GM18505 (cell line): ENCODE results near the gene DNAH1.

ENCODE experiments used
- ATAC-seq: cut with Tn5 transposase; IDR thresholded peaks from one replicate; pipeline ENCODE4 v1.9.1; 2021; ENCODE audit not compliant: unreplicated experiment
- POLR2A ChIP-seq: IDR thresholded peaks from 4 replicates; pipeline ENCODE4 v1.6.1; 2011; ENCODE audit warnings: borderline replicate concordance; ENCODE audit not compliant: insufficient read depth, insufficient read length; ENCODE audit errors: extremely low read depth

Gene DNAH1

DNA sequence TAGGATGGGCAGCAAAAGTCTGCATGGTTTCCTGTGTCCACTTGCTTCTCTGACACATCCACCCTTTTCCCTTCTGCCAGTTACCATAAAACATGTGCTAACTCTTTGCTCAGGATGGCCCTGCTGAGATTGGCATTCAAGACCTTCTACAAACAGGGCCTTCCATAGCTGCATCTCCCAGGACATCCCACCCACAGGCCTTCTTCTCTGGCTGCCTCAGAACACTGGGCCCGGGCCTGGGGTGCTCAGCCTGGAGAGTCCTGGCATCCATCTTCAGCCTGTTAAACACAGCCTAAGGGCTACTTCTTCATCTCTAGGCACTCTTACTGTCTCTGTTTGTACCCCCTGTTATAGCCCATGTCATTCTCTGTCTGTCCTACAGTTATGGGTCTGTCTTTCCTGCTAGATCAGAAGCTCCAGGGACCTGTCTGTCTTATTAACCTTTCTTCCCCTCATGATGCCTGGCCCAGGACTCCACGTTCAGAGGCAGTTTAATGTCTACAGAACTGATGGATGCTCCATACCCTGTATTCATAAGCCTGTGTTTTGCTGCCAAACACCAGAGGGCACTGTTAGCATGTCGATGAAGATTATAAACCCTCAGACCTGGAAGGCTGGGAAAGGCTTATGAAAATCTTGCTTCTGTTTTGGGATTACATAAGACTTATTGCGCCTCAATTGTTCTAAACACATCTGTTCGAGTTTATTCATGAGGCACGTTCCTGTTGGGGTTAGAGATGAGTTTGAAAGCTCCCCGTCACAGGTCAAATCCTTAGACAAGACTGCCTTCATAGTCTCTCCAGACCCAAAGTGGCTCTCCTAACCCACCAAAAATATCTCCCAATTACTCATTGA lies 112.3 kb downstream of the DNAH1 start:
- ATAC-seq, result no peak
- no peak for TF ChIP-seq POLR2A

DNA sequence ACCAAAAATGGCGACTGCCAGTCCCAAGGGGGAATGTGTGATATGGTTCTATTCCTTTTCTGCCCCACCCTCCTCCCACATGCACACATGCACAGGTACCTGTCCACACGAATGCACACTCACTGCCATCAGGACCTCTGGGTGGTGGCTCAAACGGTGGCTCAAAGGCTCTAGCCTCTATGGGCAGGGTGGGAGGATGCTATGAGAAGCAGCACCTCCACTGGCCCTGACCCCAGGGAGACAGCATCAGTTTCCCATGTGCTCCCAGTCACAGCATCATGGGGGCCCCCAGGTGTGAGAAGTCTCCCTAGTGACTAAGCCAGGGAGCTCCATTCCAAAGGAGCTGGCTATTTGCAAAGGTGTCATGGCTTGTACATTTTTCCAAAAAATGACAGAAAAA lies 112.9 kb downstream of the DNAH1 start:
- TF ChIP-seq POLR2A, result no peak
- ATAC-seq, result no peak

DNA sequence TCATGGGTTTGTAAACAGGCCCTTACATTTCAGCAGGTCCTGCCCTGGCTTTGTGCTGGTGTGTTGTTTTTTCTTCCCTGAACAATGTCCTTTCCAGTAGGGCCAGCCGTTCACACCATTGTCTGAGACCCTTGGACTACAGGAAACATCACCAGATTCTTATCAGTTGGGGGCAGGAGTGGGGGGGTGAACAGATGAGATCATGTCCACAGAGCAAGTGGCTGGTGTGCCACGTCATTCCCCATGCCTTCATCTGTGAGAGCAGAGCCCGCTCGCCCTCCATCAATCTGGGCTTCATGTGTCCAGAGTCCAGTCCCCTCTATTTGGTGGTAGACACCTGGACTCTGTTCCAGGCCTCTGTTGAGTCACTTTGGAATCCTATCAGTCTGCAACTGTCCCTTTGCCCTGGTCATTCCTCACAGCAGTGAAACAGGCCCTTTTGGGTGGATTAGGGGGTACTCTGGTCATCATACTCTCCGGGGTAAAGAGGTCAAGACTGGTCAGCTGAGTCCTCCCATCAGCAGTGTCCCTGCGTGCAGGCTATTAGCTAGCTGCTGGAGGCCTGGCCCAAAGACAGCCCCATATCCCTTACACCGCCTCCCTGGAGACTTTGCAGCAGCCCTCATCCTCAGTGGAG lies 113.8 kb downstream of the DNAH1 start:
- TF ChIP-seq POLR2A, result no peak
- no peak for ATAC-seq

DNA sequence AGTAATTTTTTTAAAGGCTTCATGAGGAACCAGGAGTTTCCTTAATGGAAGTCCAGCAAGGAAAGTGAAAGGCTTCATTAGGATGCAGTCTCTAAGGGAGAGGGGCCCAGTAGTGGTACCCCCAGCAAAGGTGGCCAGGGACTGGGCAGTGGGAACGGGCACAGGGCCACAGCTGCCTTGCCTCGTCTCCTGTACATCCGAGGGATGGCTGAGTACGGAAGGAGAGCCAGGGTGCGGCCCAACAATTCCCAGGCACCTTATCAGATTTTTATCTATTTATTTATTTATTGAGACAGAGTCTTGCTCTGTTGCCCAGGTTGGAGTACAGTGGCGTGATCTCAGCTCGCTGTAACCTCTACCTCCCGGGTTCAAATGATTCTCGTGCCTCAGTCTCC lies 114.3 kb downstream of the DNAH1 start:
- no peak for TF ChIP-seq POLR2A
- ATAC-seq, result no peak

DNA sequence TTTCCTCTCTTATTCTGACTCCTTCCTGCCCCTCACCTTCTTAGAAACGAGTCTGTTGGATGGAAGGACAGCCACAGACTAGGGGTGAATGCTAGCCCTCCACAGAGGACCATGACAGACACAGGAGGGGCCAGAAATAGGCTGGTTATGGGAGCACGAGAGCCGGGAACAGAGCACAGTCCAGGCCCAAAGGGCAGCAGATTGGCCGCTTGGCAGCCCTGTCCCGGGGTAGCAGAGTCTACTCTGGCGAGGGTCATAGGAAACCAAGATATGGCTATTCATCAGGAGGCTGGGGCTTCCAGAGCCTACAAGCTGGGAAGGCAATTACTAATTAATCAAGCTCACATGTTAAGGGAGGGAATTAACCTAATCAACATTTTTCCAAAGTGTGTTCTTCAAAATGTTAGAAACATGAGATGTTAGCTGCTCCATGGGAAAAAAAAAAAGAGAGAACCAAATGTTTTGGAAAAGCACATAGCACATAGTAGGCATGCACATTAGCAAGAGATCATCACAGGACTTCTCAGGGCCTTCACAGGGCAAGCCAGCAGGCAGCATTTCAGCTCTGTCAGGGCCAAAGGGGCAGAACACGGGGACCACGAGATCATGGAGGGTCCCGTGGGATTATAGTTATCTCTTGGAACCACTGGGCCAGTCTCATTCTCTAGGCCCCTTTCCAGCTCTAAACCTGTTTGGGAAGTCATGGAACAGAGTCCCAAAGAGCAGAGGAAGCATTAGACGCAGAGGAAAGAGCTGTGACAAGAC lies 115.5 kb downstream of the DNAH1 start:
- ATAC-seq, result no peak
- no peak for TF ChIP-seq POLR2A

DNA sequence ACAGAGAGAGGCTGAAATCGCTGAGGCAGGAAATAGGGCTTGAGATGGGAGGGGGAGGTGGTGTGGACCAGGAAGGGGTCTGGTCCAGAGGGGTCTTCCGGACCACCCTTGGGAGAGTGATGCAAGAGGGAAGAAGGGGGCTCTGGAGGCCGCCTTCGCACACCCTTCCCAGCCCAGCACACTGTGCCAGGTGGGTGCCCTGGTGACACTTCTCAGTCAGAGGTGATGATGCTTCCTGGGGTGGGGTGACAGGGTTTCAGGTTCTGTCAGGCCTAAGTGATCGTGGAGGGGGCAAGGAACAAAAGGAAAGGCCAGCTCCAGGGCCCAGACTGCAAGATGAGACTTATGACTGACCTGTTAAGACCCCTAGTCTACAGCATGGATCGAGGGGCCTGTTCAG lies 116.1 kb downstream of the DNAH1 start:
- no peak for TF ChIP-seq POLR2A
- no peak for ATAC-seq

DNA sequence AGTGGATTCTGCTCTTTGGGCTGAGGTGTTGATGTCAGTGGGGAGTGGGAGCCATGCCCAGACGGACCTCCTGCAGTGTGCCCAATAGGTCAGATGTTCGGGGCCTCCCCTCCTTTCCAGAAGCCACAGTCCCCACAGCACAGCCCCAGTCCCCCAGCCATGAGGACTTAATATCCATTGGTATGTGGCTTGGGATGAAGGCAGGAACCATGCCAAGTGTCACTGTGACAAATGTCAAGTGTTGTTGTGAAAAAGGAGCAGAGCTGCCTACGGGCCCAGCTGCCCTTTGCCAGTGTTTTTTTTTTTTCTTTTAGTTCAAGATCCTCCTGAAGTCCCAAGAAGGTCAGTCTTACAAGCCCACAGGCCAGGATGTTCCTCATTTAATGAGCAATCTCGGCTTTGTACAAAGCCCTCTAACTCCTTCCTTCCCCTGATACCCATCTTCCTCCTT lies 116.6 kb downstream of the DNAH1 start:
- no peak for TF ChIP-seq POLR2A
- no peak for ATAC-seq

DNA sequence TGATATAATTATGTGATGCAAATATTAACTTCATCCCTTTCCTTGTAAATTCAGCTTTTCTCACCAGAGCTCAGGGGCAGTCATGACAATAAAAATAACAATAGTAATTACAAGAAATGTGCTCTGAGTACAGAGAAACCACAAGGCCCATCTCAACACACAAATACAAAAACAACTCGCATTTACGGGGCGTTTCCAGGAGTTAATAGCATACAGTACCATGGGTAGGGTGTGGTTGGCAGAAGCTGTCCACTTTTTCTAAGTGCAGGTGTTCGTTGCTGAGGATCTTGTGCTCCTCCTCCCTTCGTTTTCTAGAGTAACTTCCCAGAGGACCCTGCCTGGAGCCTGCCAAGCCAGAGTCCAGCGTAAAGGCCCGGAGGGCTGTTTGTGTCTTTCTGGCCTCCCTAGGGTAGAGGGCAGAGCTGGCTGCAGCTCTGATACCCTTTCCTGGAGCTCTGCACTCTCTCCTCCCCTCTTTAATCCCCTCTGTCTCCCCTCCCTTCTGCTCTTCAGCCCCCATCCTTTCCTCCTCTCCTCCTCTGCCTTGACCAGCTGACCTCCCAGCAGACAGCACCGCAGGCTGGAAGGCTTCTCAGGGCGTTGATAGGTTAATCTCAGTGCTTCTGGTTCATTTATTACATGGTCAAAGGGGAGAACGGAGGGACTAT lies 117.3 kb downstream of the DNAH1 start:
- ATAC-seq, result no peak
- no peak for TF ChIP-seq POLR2A

DNA sequence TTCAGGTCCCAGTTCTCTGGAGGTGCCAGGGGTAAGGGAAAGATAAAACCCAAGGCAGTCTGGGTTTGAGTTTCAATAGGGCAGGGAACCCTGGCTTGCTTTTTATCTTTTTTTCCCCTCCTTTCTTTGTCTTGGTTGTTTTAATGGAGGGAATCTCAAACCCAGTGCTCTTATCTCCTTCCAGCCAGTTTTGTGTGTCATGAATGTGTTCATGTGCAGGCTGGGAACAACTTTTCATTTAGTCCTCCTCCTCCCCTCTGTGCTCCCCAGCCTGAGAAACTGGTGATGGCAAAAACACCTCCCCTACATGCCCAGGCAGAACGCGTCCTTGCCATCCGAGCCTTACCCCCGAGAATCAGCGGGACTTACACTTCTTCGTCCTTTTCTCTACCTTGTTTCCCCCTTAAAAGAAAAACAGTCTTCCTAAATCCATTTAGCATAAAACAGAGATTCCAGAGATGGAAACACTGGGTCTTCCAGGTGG lies 117.9 kb downstream of the DNAH1 start:
- ATAC-seq, result no peak
- no peak for TF ChIP-seq POLR2A

DNA sequence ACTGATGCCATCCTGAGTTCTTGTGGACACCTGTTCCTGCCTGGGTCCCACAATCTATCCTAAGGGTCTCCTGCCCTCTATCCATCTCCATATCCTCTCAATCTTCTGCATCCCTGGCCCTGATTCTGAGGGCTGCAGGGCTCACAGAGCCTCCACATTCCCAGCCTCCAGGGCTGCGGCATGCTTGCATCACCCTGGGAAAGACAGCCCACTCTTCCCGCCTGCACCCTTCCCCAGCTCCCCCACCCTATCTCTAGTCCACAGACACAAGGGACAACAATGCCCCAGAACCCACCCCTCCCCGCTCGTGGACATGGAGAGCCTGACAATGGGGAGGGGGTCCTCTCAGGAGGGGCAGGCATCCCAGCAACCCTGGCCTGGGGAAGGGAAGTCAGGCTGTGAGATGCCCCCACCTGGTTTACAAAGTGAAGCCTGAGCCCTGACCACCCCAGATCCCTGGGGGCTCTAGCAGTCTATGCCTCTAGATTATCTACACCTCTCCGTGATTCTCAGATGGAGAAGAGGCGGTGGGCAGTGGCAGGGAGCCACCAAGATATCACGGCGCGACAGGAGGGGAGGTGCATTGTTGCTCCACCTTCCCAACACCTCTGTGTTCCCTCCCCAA lies 118.5 kb downstream of the DNAH1 start:
- ATAC-seq, result no peak
- TF ChIP-seq POLR2A, result no peak

DNA sequence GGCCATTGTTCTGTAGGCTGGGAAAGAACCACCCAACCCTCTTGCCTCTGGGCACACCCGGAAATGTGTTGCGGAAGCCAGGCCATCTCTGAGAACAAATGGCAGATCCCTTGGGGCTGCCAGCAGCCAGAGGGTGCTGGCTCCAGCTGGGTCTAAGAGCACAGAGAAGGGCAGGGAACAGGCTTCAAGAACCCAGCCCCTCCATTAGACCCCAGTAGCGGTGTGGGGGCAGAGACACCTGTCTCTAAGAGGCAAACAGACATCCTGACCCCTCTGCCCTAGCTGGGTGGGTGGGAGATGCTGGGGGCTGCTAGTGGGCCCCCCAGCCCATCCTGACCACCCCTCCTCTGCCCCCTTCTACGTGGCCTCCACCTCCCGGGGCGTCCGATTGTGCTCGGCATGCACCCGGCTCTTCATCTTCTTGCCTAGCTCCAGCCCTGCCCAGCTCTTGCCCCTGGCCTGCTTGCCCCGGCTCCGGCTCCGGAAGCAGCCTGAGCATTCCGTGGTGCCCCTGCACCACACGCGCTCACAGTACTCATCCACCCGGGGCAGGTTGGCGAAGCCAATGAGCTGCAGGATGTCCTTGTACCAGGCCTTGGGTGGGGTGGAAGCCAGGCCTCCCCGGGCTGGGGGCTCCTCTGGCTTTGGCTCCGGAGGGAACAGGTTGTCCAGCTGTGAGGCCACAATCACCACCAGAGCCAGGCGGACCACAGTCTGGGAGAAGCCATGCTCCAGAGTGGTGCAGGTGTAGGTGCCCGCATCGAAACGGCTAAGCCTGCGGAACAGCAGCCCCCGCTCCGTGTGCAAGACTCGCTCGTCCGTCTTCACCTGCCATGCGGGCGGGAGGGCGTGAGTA lies 119.4 kb downstream of the DNAH1 start:
- ATAC-seq, result no peak
- TF ChIP-seq POLR2A, result no peak
